GM12875 (cell line): Measurements from ENCODE around the gene NEDD9.

ENCODE experiments used
- H3K4me3 ChIP-seq: one replicate; pipeline ENCODE4 v1.5.1; 2011; ENCODE audit warnings: low read depth, low read length, control low read depth
- TF ChIP-seq, protein P1 (sequence below): IDR thresholded peaks from 2 replicates; pipeline ENCODE4 v1.5.1; 2011; ENCODE audit warnings: low read depth, mild to moderate bottlenecking, control low read depth, inconsistent platforms, low read length, moderate library complexity, borderline replicate concordance; ENCODE audit not compliant: insufficient read depth

The NEDD9 gene

DNA sequence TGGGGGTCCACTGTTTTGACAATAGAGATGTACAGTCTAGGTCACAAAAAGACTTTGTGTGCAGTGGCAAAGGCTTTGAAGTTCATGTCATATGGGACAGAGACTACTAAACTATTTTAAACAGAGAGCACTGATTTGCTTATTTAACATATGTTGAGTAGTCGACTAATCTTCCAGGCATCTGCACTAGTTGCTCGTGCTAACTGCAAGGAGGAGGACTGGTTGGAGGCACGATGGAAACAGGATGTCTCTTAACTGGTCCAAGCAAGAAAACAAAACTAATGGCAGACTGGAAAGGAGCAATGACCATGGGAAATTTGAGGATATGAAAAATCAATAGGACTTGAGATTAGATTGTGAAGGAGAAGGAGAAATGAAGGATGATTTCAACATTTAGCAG lies 92.4 kb downstream of the NEDD9 start:
- TF ChIP-seq, protein P1, sequence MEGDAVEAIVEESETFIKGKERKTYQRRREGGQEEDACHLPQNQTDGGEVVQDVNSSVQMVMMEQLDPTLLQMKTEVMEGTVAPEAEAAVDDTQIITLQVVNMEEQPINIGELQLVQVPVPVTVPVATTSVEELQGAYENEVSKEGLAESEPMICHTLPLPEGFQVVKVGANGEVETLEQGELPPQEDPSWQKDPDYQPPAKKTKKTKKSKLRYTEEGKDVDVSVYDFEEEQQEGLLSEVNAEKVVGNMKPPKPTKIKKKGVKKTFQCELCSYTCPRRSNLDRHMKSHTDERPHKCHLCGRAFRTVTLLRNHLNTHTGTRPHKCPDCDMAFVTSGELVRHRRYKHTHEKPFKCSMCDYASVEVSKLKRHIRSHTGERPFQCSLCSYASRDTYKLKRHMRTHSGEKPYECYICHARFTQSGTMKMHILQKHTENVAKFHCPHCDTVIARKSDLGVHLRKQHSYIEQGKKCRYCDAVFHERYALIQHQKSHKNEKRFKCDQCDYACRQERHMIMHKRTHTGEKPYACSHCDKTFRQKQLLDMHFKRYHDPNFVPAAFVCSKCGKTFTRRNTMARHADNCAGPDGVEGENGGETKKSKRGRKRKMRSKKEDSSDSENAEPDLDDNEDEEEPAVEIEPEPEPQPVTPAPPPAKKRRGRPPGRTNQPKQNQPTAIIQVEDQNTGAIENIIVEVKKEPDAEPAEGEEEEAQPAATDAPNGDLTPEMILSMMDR: no peak
- H3K4me3 ChIP-seq: no peak overlapping the region

DNA sequence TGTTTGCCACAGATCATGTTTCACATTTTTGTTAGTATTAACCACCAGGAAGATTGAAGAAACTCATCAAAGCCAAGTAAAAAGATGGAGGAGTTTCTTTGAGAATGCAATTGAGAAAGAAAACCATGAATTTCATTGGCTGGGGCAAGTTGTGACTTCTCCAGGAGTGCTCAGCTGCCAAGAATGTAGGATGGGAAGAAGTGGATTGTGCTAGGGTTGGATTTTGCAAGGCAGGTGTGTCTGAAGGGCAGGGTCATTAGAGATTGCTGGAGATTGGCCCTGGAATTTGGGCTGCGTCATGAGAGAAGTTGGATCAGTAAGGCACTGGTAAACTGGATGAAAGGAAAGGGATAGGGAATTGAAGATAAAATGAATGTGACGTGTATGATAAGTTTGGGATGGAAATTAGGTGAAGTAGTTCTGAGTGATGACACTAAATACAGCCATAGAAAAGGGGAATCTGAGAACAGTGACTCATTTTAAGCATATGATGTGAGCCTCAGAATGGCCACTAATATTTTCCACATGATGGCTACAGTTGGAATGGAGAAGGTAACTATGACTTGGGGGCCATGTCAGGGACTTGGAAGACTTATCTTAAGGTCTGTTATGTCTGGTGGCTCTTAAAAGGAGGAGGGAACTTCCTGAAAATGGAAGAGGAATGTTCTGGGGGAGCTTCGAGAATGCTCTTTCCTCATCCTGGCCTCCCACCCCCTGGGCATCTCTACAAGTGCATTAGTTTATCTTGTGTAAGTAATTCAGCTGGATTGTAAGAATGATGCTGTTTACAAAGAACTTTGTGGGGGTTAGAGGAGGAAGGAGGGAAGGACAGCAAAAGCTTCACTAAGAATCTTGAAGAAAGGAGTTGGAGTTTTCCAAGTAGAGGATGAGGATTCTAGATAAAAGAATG lies 93.2 kb downstream of the NEDD9 start:
- TF ChIP-seq, protein P1: no peak
- no peak overlapping the region for H3K4me3 ChIP-seq

DNA sequence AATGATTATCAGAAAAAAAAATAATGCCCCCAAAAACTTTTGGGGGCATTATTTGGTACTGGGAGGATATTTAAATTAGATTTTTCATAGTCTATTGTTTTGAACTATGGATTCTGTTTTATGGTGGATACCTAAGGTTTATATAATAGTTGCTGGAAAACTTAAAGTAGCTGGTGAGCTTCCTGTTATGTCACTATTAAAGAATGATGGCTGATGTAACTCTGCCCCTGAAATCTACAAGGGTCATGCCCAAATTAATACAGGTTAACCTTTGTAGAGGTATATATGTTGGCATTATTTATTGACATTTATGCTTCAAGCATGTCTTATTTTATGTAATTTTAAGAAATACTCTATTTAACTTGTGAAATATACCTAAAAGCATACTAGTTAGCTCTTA lies 95.7 kb downstream of the NEDD9 start:
- H3K4me3 ChIP-seq: no peak overlapping the region
- TF ChIP-seq, protein P1: no peak
